ENCODE data around the gene ZBTB49.

DNA sequence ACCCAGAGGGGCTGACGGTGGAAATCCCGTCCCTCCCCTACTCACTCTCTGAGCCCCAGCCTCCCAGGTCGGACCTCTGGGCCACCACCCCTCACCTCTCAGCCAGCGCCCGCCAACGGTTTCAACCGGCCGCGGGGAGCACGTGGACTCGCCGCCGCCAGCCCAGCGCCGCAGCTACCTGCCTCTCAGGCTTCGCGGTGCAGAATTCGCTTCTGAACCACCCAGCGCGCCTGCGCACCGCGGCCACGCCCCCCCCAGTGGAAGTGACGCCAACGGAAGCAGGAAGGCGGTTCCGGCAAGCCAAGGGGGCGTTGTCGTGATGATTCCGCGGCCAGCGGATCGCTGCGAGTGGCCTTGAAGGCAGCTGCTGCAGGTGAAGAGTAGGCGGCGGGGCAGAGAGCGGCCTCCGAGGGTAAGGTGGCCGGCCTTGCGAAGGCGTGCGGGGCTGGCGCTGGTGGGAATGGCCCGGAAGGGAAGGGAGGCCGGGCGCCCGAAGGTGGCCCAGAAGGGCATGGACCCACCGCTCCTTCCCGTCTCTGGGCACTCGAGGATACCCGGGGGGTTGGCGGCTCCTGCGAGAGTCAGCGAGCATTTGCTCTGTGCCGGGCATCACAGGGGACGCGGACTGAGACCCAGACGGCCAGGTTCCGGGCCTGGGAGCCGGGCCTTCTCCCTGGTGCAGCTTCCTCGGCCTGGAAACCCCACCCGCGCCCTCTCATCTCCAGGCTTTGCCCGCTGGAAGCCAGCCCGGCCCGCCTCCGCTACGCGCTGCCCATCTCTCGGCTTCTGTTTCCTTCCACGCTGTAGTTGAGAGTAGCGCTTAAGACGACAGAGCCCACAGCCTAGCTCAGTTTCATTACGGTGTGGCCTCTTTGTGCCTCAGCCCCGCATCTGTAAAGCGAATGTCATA is at the start of gene ZBTB49, which contains the start of gene LYAR:
- TF ChIP-seq, protein P1, sequence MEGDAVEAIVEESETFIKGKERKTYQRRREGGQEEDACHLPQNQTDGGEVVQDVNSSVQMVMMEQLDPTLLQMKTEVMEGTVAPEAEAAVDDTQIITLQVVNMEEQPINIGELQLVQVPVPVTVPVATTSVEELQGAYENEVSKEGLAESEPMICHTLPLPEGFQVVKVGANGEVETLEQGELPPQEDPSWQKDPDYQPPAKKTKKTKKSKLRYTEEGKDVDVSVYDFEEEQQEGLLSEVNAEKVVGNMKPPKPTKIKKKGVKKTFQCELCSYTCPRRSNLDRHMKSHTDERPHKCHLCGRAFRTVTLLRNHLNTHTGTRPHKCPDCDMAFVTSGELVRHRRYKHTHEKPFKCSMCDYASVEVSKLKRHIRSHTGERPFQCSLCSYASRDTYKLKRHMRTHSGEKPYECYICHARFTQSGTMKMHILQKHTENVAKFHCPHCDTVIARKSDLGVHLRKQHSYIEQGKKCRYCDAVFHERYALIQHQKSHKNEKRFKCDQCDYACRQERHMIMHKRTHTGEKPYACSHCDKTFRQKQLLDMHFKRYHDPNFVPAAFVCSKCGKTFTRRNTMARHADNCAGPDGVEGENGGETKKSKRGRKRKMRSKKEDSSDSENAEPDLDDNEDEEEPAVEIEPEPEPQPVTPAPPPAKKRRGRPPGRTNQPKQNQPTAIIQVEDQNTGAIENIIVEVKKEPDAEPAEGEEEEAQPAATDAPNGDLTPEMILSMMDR (IDR thresholded peaks at IDR 0.05): no peak
- no peak for TF ChIP-seq ZFX (IDR thresholded peaks at IDR 0.05; ENCODE audit: borderline replicate concordance)

Measured in 22Rv1 (cell line).